NCI-H2107 (cell line): ENCODE measurements around the gene ATP1B4.
"Not testable (repeated sequence)": the region's sequence is repeated elsewhere in the genome, so short reads cannot be mapped to it uniquely, and the experiment has no call there.

Experiments used
- DNase-seq: peaks from one replicate; lab custom pipeline; 2025; lab: John Stamatoyannopoulos, UW

The ATP1B4 gene

GRCh38 chrX:120361764-120362305 is at the start of gene ATP1B4:
Gene ATP1B4, plus strand, starts transcription at chrX:120362089. Its CDS starts 80 bp downstream, at chrX:120362169.
- no peak for DNase-seq

GRCh38 chrX:120315776-120316175 is 46.1 kb upstream of the ATP1B4 start:
- DNase-seq, result no peak

- no peak for DNase-seq
These were observed 45.2 kb upstream of the ATP1B4 start for GRCh38 chrX:120316587-120317283.

GRCh38 chrX:120318411-120318810 is 43.5 kb upstream of the ATP1B4 start:
- no peak for DNase-seq

- no peak for DNase-seq
These were observed 40.2 kb upstream of the ATP1B4 start for GRCh38 chrX:120321520-120322281.

GRCh38 chrX:120331116-120331515 is 30.8 kb upstream of the ATP1B4 start:
- DNase-seq, result no peak

- no peak for DNase-seq
These were observed 29.5 kb upstream of the ATP1B4 start for GRCh38 chrX:120332394-120332793.

- no peak for DNase-seq
These were observed 27.7 kb upstream of the ATP1B4 start for GRCh38 chrX:120334151-120334550.

- no peak for DNase-seq
These were observed 27.3 kb upstream of the ATP1B4 start for GRCh38 chrX:120334603-120335002.

GRCh38 chrX:120335289-120335688 is 26.6 kb upstream of the ATP1B4 start:
- DNase-seq, result no peak

- DNase-seq, result no peak
These were observed 25.0 kb upstream of the ATP1B4 start for GRCh38 chrX:120336899-120337298.

GRCh38 chrX:120344566-120344965 is 17.3 kb upstream of the ATP1B4 start:
- DNase-seq, result not testable (repeated sequence)

GRCh38 chrX:120350450-120351138 is 11.3 kb upstream of the ATP1B4 start:
- DNase-seq, result no peak

GRCh38 chrX:120356084-120356483 is 5.8 kb upstream of the ATP1B4 start:
- no peak for DNase-seq

- no peak for DNase-seq
These were observed 4.7 kb upstream of the ATP1B4 start for GRCh38 chrX:120357186-120357585.

- DNase-seq, result no peak
These were observed 3.0 kb upstream of the ATP1B4 start for GRCh38 chrX:120358737-120359456.

GRCh38 chrX:120365320-120365719 is 3.4 kb downstream of the ATP1B4 start:
- DNase-seq, result peak; percentile 28

- no peak for DNase-seq
These were observed 4.1 kb downstream of the ATP1B4 start for GRCh38 chrX:120365968-120366367.

- DNase-seq, result no peak
These were observed 4.9 kb downstream of the ATP1B4 start for GRCh38 chrX:120366794-120367193.

GRCh38 chrX:120367402-120368109 is 5.7 kb downstream of the ATP1B4 start:
- no peak for DNase-seq

GRCh38 chrX:120372667-120373370 is 10.9 kb downstream of the ATP1B4 start:
- DNase-seq, result no peak
